HG03135 (cell line): ENCODE results near the gene MTERF4.

Experiments used
- ATAC-seq: cut with Tn5 transposase; IDR thresholded peaks from one replicate; pipeline ENCODE4 v1.9.1; 2021; ENCODE audit warnings: mild to moderate bottlenecking, moderate library complexity; ENCODE audit not compliant: unreplicated experiment

The MTERF4 gene

GRCh38 chr2:241134711-241135110, 32.6 kb upstream of the MTERF4 start:
- no peak for ATAC-seq

GRCh38 chr2:241133436-241133820, 31.3 kb upstream of the MTERF4 start:
- no peak for ATAC-seq

- ATAC-seq, result no peak
These were observed 30.7 kb upstream of the MTERF4 start for GRCh38 chr2:241132538-241133435.

- no peak for ATAC-seq
These were observed 29.4 kb upstream of the MTERF4 start for GRCh38 chr2:241131531-241131930.

GRCh38 chr2:241130316-241130715, 28.2 kb upstream of the MTERF4 start:
- no peak for ATAC-seq

- no peak for ATAC-seq
These were observed 27.2 kb upstream of the MTERF4 start for GRCh38 chr2:241129086-241129871.

- ATAC-seq, result no peak
These were observed 26.2 kb upstream of the MTERF4 start for GRCh38 chr2:241128266-241128665.

GRCh38 chr2:241126771-241127202, 24.7 kb upstream of the MTERF4 start:
- ATAC-seq, result no peak

GRCh38 chr2:241126201-241126611, 24.1 kb upstream of the MTERF4 start:
- ATAC-seq, result no peak

- no peak for ATAC-seq
These were observed 23.5 kb upstream of the MTERF4 start for GRCh38 chr2:241125626-241126025.

GRCh38 chr2:241123816-241124536, 21.9 kb upstream of the MTERF4 start:
- ATAC-seq, result no peak

GRCh38 chr2:241122376-241123002, 20.4 kb upstream of the MTERF4 start:
- no peak for ATAC-seq

GRCh38 chr2:241121008-241121407, 18.9 kb upstream of the MTERF4 start:
- ATAC-seq, result no peak

GRCh38 chr2:241120440-241120839, 18.4 kb upstream of the MTERF4 start:
- ATAC-seq, result no peak

GRCh38 chr2:241118737-241119505, 16.8 kb upstream of the MTERF4 start:
- ATAC-seq, result no peak

GRCh38 chr2:241116606-241117560, 14.8 kb upstream of the MTERF4 start:
- ATAC-seq, result no peak

GRCh38 chr2:241115361-241115760, 13.3 kb upstream of the MTERF4 start:
- no peak for ATAC-seq

GRCh38 chr2:241114836-241115235, 12.7 kb upstream of the MTERF4 start:
- ATAC-seq, result no peak

- no peak for ATAC-seq
These were observed 10.5 kb upstream of the MTERF4 start for GRCh38 chr2:241112592-241112991.
